HG02759 (cell line): ENCODE measurements around the gene PPP2R5E.
"Not testable (repeated sequence)": the region's sequence is repeated elsewhere in the genome, so short reads cannot be mapped to it uniquely, and the experiment has no call there.

Experiments used
- ATAC-seq: cut with Tn5 transposase; IDR thresholded peaks from one replicate; pipeline ENCODE4 v1.9.1; 2021; ENCODE audit warnings: mild to moderate bottlenecking, moderate library complexity; ENCODE audit not compliant: unreplicated experiment

The PPP2R5E gene

GRCh38 chr14:63543000-63543825 lies at the start of gene PPP2R5E:
Gene PPP2R5E, minus strand, starts transcription at chr14:63543377. Its CDS starts 3,692 bp downstream, at chr14:63539685.
- ATAC-seq = peak; percentile 97

- not testable (repeated sequence) for ATAC-seq
Observed at GRCh38 chr14:63583046-63583445, 39.9 kb upstream of the PPP2R5E start.

GRCh38 chr14:63581491-63581890 lies 38.3 kb upstream of the PPP2R5E start:
- no peak for ATAC-seq

- no peak for ATAC-seq
Observed at GRCh38 chr14:63578300-63578699, 35.1 kb upstream of the PPP2R5E start.

- no peak for ATAC-seq
Observed at GRCh38 chr14:63573581-63573980, 30.4 kb upstream of the PPP2R5E start.

- ATAC-seq = no peak
Observed at GRCh38 chr14:63565448-63565847, 22.3 kb upstream of the PPP2R5E start.

- no peak for ATAC-seq
Observed at GRCh38 chr14:63564318-63564717, 21.1 kb upstream of the PPP2R5E start.

- no peak for ATAC-seq
Observed at GRCh38 chr14:63563370-63564026, 20.3 kb upstream of the PPP2R5E start.

- no peak for ATAC-seq
Observed at GRCh38 chr14:63562405-63562804, 19.2 kb upstream of the PPP2R5E start.

- no peak for ATAC-seq
Observed at GRCh38 chr14:63555572-63555971, 12.4 kb upstream of the PPP2R5E start.

- no peak for ATAC-seq
Observed at GRCh38 chr14:63551332-63551731, 8.2 kb upstream of the PPP2R5E start.

- ATAC-seq = no peak
Observed at GRCh38 chr14:63547798-63548335, 4.7 kb upstream of the PPP2R5E start.

- no peak for ATAC-seq
Observed at GRCh38 chr14:63545431-63545830, 2.3 kb upstream of the PPP2R5E start.

- ATAC-seq = no peak
Observed at GRCh38 chr14:63544591-63545299, 1.6 kb upstream of the PPP2R5E start.

GRCh38 chr14:63543826-63544406 lies 739 bp upstream of the PPP2R5E start:
- peak; percentile 40 for ATAC-seq

GRCh38 chr14:63542231-63542999 lies 762 bp downstream of the PPP2R5E start:
- ATAC-seq = peak; percentile 9

GRCh38 chr14:63535918-63536317 lies 7.3 kb downstream of the PPP2R5E start:
- no peak for ATAC-seq

- no peak for ATAC-seq
Observed at GRCh38 chr14:63533474-63533873, 9.7 kb downstream of the PPP2R5E start.

GRCh38 chr14:63524537-63525155 lies 18.5 kb downstream of the PPP2R5E start:
- ATAC-seq = no peak
